HG02588 (cell line): ENCODE data around the gene BPIFA1.

Experiments
- ATAC-seq: cut with Tn5 transposase; IDR thresholded peaks from one replicate; pipeline ENCODE4 v1.9.1; 2021; ENCODE audit warnings: mild to moderate bottlenecking, moderate library complexity; ENCODE audit not compliant: unreplicated experiment

BPIFA1 gene

DNA sequence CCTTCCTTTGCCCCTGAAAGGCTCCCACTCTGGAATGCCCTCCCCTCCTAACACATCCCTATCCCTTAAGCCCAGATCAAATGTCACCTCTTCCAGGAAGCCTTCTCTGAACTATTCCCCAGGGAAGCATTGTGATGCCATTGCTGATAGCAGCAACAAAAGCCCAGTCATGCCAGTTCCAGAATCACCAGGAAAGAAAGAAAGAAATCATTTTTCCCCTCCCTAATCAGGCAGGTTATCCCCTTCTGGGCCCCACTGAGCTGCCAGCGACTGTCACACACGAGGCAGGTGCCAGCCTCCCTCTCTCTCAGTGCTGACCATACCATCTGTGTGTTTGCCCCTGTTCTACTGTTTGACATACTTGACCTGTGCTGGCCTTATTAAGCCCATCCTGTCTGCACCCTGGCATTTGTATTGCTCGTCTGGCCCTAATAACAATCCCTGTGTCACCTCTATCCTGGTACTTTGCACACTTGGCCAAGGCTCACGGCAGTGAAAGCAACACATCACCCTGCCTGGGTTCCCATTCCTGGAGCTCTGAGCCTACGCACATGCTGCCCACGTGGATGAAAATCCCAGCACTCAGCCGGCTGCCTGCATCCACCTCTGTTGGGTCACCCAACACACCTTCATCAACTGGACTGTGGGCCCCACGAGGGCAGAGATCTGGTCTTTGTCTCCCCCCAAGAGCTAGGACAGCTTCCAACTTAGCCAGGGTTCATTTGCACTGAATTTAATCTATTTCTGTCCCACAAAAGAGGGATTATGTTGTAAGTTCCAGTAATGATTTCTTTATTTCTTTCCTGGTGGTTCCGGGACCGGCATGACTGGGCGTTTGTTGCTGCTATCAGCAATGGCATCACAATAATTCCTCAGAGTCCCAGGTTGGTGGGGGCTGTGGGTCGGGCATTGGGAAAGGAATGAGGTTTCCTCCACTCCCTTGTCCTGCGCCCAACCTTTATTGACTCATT is 42.0 kb downstream of the BPIFA1 start:
- no peak for ATAC-seq

DNA sequence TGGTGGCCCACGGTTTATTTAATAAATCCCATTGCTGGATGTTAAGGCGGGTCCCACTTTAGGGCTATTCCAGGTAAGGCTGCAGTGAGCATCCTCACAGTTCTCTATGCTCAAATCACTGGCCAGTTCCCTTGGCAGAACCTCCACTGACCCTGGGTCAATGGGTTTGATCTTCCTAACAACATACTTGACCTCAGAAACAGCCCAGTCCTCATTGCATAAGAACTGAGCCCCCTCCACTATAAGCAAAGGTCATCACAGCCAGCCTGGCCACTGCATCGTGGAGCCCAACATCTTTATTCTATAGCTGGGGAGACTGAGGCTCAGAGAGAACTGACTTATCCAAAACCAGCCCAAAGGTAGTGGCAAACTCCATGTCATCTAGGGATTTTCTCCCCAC is 42.9 kb downstream of the BPIFA1 start:
- no peak for ATAC-seq

DNA sequence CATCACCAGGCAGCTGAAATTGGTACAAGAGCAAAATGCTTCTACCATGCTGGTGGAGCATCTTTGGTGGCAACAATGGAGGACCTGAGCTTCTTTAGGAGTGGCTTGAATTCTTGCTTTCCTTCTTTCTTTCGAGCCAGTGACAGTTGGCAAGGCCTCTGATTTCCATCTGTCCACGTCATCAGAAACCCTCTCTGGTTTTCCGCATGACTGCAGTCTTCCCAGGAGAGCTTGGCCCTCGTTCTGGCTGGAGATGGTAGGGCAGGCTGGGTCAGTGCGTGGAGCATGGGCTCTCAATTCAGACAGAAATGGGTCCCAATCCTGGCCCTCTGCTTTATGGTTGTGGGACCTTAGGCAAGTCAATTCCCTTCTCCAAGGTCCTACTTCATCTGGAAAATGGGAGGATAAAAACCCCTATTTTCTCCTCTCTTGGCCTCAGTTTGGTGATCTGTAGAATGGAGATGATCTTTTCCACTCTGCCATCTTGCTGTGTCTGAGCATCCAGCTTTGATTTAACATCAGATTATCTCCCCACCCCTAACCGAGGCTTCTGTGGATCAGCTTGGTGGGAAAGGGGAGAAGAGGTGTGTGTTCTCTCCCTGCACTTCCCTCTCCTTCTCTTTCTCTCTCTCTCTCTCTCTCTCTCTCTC is 43.6 kb downstream of the BPIFA1 start:
- no peak for ATAC-seq

DNA sequence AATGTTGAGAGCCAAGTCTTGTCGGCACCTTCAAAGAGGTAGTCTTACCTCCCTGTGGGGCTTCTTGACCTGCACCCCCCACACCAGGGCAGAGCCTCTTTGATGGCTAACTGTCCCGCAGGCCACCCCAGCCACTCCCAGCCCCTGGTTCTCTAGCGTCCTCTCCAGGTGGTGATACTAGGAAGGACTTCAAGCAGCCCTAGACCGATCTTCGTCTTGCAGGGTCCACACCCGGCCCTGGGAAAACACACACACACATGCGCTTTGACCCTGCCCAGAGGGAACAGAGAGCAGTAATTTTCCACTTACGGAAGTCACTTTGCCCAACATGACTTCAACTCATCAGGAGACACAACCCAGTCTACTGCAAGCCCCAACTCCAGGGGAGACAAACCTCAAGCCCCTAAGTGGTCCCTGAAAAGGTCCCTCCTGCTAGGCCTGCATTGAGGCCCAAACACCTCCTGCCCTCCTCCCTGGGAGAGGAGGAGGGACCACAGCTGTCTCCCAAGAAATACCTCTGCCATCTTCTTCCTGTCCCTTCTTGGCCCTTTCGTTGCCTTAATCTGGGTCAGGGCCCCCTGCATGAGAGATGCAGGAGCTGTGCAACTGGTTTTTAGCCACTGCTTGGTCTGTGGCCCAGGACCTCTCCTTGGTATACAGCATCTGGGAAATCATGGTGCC is 44.3 kb downstream of the BPIFA1 start:
- no peak for ATAC-seq

DNA sequence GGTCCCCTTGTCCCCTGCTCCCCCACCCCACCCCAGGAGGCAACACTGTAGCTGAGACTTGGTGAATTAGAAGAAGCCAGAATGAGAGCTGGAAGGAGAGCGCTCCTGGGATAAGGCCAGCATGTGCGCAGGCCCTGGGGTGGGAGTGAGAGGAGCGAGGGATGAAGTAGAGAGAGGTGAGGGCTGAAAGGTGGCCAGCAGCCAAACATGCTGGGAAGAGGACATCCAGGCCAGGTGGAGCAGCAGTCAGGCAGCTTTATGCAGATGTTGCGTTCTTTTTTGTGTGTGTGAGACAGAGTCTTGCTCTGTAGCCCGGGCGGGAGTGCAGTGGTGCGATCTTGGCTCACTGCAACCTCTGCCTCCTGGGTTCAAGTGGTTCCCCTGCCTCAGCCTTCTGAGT is 45.0 kb downstream of the BPIFA1 start:
- no peak for ATAC-seq

DNA sequence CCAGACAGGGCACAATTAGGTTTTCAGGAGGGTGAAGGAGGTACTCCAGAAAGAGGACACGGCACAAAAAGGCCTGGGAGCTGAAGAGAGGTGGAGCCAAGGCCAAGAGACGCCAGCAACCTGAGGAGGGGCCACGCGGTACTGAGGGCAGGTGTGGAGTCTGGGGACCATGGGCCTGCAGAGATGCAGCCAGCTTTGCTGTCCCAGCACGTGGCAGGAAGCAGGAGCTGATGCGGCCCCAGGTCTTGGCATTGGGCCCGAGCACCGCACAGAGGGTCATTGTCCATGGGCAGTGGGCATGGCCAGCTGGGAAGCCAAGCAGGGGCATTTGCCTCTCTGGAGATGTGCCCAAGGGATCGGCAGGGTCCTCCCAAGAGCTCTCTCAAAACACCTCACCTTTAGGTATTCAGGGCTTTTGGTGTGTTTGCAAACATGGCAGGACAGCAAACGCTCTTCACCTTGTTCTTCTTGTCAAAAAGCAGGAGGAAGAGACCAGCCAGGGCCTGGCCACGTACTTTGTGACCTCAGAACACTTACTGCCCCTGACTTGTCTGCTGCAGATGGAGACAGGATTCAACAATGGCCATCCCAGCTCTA is 45.9 kb downstream of the BPIFA1 start:
- no peak for ATAC-seq

DNA sequence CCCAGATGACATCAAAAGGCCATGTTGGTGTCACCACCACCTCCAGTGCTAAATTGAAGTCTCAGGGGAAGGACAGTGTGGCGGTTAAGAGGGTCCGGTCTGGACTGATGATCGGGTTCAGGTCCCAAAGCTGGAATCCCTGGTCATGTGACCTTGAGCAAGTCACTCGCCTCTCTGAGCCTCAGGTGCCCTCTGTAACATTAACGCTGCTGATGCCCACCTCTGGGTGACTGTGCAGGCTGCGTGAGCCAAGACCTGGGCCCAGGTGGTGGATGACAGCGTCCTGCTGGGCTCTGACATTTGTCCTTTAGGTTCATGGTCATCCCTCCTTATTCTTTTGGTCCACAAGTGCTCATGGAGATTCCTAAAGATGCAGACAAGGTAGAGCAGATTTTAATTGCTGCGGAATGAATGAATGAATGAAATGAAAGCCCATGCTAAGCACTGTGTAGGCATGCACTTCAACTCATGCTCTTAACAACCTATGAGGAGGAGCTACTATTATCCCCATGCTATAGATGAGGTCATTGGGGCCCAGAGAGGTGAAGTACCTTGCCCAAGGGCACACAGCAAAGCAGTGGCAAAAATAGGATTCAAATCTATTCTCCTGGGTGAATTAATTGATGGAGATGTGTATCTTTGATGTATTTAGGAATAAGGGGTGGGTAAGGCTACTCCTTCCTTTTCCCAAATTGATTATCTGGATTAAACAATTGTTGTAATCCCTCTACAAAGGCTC is 46.6 kb downstream of the BPIFA1 start:
- no peak for ATAC-seq

DNA sequence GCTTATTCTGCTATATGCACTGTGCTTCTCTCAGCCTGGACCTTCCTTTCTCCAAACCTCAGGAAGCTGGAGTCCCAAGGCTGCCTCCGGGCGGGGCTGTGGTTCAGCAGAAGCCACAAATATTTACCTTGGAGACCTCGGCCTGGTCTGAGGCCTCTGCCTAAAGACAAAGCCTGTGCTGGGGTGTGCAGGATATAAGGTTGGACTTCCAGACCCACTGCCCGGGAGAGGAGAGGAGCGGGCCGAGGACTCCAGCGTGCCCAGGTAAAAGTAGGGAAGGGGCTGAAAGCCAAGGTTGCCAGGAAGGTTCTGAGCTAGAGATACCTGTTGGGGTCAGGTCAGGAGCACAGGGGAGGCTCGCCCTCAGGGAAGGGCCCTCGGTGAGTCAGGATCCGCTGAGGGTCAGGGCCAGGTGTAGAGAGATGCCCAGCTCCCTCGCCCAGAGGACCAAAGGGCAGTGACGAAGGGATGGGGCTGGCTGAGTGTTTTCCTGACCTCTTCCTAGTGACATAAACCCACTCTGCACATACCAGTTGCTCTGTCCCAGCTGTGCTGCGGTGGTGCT is 47.3 kb downstream of the BPIFA1 start, which contains the start of gene BPIFB1:
TSS of gene BPIFB1 (plus strand) at position 224 of the 565 bp plus-strand sequence. CDS start 2,860 bp downstream, outside the sequence.
- ATAC-seq, result no peak

DNA sequence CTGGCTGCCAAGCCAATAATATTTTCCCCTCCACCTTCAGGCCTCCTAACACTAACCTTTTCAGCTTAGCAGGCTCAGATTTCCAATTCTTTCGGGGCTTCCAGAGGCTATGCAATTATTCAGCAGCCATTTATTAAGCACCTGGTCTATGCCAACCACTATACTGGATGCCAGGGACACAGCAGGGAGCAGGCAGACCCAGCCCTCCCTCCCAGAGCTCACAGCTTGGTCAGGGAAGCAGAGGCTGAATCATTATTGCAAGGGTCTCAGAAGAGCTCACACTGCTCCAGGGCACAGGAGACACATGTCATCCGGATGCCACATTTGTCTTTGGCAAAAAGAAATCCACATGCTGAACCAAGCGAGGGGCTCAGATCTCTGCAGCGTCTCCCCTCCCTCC is 48.5 kb downstream of the BPIFA1 start:
- no peak for ATAC-seq

DNA sequence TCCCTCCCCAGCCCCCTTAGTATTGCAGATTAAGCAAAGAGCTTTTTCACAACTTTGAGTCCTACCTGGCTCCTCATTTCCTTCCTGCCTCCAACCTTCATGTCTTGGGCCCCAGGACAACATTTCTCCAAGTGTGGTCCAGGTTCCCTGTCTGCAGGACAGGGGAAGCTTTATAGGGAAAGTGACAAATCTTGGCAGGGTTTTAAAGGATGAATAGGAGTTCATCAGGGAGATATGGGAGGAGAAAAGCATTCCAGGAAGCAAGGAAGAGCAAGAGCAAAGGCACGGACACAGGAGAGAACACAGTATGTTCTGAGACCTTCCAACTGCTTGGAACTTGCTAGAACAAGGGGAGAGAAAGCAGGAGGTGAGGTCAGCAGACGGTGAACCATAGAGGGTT is 49.1 kb downstream of the BPIFA1 start:
- no peak for ATAC-seq

DNA sequence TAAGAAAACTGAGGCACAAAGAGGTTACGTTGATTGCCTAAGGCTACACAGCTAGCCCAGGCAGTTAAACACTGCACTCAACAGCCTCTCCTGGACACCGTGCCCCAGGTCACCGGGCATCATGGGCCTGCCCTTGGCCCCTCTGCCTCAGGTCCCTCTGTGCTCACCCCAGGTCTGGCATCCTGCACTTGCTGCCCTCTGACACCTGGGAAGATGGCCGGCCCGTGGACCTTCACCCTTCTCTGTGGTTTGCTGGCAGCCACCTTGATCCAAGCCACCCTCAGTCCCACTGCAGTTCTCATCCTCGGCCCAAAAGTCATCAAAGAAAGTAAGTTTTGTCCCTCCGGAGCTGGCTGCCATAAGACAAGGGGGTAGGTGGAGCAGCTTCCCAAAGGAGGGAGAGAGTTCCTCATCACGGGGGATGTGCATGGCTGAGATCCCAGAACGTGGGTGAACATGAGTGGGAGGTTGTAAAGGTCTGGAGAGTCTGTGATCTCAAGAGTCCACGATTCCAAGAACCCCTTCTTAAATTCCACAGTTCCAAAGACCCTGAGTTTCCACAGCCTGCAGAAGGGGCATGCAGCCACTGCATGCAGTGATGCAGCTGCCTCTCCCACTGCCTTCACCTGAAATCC is 50.2 kb downstream of the BPIFA1 start:
- ATAC-seq, result no peak

DNA sequence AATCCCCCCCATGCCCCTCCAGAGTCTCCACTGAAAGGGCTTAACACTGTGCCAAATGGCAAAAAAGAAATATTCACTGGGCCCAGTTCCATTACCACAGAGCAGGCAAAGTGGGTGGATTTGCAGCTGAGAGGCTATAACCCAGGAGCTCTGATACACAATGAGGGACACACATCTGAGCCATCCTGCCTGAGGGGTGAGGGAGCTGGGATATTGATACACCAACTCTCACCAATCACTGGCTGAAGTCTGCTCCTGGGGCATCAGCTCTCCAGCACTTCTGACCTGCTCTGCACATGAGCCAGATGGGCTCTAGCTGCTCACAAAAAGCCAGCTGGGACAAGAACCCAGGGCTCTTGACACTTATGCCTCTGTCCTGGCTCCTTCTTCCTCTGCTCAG is 52.1 kb downstream of the BPIFA1 start:
- ATAC-seq, result no peak

DNA sequence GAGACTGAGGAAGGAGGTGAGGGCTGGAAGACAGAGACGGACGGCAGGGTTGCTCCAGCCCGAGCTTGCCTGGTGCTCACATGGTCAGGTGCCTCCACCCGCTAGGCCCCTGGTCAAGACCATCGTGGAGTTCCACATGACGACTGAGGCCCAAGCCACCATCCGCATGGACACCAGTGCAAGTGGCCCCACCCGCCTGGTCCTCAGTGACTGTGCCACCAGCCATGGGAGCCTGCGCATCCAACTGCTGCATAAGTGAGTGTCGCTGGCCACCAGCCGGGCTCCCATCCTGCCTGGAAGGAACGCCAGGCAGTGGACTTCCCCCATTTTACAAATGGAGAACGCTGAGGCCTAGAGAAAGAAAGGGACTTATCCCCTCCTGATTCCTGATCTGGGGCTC is 55.1 kb downstream of the BPIFA1 start:
- no peak for ATAC-seq

DNA sequence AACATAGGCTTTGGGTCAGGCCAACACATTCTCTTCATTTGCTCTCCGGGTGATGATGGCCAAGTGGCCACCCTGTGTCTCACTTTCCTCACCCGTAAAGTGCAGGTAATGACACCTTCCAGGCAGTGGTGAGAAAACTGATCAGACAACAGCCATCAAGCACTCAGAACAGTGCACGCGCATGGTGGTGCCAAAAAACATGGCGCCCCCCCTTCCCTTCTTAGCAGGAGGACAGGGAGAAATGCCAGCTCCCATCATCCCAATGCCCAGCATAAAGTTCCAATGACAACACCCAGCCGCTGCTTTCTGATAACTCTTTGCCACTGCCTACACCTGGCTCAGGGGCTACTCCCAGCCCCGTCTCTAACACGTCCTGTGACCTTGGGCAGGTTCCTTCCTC is 55.6 kb downstream of the BPIFA1 start:
- no peak for ATAC-seq

DNA sequence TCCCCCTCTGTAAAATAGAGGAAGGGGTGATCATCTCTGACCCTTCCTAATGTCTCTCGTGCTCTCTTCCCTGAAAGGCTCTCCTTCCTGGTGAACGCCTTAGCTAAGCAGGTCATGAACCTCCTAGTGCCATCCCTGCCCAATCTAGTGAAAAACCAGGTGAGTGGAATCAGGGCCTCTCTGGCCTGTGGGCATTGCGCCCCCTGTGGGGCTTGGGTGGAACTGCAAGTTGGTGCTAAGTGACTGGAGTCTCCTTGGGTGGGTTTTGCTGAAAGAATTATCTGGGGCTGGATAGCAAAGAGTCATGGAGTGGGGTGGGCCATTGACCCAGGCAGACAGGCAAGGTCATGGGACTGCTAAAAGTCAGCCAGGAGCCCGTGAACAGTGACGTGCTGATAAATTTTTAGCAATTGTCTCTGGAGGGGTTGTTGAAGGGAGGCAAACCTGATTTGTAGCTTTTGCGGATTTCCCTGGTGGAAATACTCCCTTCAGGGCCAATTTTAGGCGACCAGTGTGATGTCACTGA is 56.1 kb downstream of the BPIFA1 start:
- ATAC-seq, result no peak
